Gastroesophageal sphincter (tissue), 4 donors: ENCODE results near the gene OTOF. TPM values are rescaled to one million over a fixed set of nuclear protein-coding genes. Genes with fewer than 3 reads are reported as not detected.

ENCODE experiments used
- ATAC-seq: fragments of 150-250 bp; one replicate; pipeline ENCODE4 v1.9.1; 2016; ENCODE audit warnings: mild to moderate bottlenecking, moderate library complexity
- H3K27ac ChIP-seq, 4 donors: fragments of 200-600 bp; sonication (generic) in 3 of 4; 1 replicate in 3 of 4; 2 replicates in 1 of 4; pipeline ENCODE4 v1.5.1; 2016 to 2019
- H3K27me3 ChIP-seq: fragments of 200-600 bp; sonication (generic); one replicate; pipeline ENCODE4 v1.5.1; 2019
- H3K36me3 ChIP-seq, 2 donors: fragments of 200-600 bp; sonication (generic); one replicate each; pipeline ENCODE4 v1.5.1; 2019; ENCODE audit warnings: control low read depth in 1 of 2
- H3K4me1 ChIP-seq, 3 donors: fragments of 200-600 bp; sonication (generic); 1 replicate in 2 of 3; 2 replicates in 1 of 3; pipeline ENCODE4 v1.5.1; 2016 to 2019; ENCODE audit warnings: control low read depth in 2 of 3
- H3K4me3 ChIP-seq, 2 donors: fragments of 200-600 bp; sonication (generic); one replicate each; pipeline ENCODE4 v1.5.1; 2019; ENCODE audit warnings: mild to moderate bottlenecking in 1 of 2, moderate library complexity in 1 of 2
- H3K9me3 ChIP-seq, 3 donors: fragments of 200-600 bp; sonication (generic); one replicate each; pipeline ENCODE4 v1.5.1; 2017 to 2019; ENCODE audit warnings: control low read depth in 2 of 3
- EP300 ChIP-seq: sonication (generic); formaldehyde crosslinking; IDR thresholded peaks from one replicate; pipeline ENCODE4 v1.6.1; 2017; ENCODE audit warnings: antibody characterized with exemption, mild to moderate bottlenecking
- POLR2A ChIP-seq, 2 donors: fragments of 450-650 bp; IDR thresholded peaks; one replicate each; pipeline ENCODE4 v1.6.1; 2017; ENCODE audit warnings: antibody characterized with exemption in 2 of 2, mild to moderate bottlenecking in 2 of 2, moderate library complexity in 1 of 2
- POLR2AphosphoS5 ChIP-seq: sonication (generic); formaldehyde crosslinking; IDR thresholded peaks from one replicate; pipeline ENCODE4 v1.6.1; 2017; ENCODE audit warnings: antibody characterized with exemption
- WGBS, 2 donors: methylation state at CpG; one replicate each; pipeline ENCODE4 v1.1.5; 2018; ENCODE audit warnings: low coverage in 1 of 2; 5-methylcytosine and 5-hydroxymethylcytosine counted together
- total RNA-seq, 4 donors: library from RNA; depleted of rRNA; stranded (reverse); fragments of >200 nt; gene quantifications; one replicate each; pipeline ENCODE4 v1.1.0, GENCODE V29; 2016
- TF ChIP-seq, protein P1 (sequence below), 4 experiments: fragments of 200-600 bp in 2 of 4; fragments of 450-650 bp in 2 of 4; sonication (generic) in 1 of 4; IDR thresholded peaks; one replicate each; pipeline ENCODE4 v1.5.1; 2017 to 2019; ENCODE audit warnings: antibody characterized with exemption in 4 of 4, mild to moderate bottlenecking in 2 of 4, moderate library complexity in 2 of 4

The OTOF gene
- total RNA-seq, 4 donors from 2014 or later: under 0.01 to 0.35 TPM; not detected in 2

DNA sequence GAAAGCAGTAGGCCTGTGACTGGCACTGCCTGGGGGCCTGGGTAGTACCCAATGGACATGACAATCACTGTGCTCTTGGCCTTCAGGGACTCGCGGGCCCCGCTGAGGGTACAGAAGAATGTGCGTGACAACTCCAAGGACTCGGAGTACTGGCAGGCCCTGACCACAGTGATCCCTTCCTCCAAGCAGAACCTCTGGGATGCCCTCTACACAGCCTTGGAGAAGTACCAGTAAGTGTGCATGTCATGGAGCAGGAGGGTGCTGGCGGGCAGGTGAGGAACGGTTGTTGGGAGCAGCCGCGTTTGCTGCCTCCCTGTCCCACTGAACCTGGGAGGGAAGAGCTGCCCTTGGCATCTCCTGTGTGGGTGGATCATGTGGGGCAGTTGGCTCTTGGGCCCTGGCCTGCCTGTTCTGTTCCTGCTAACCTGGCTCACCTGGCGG is 23.3 kb downstream of the OTOF start:
- Histone ChIP-seq H3K9me3 (no peaks in the 10 kb centered on the region), H3K4me3 (no peak overlapping the region), H3K27ac (no peak overlapping the region), H3K27me3 (no peaks in the 10 kb centered on the region), H3K36me3 (no peaks in the 10 kb centered on the region), H3K4me1 (no peaks in the 10 kb centered on the region)
- no peak for ATAC-seq
- TF ChIP-seq EP300 (no peak), POLR2A (IDR thresholded peaks at IDR 0.05) (no peak), POLR2AphosphoS5 (no peak)
- TF ChIP-seq, protein P1, sequence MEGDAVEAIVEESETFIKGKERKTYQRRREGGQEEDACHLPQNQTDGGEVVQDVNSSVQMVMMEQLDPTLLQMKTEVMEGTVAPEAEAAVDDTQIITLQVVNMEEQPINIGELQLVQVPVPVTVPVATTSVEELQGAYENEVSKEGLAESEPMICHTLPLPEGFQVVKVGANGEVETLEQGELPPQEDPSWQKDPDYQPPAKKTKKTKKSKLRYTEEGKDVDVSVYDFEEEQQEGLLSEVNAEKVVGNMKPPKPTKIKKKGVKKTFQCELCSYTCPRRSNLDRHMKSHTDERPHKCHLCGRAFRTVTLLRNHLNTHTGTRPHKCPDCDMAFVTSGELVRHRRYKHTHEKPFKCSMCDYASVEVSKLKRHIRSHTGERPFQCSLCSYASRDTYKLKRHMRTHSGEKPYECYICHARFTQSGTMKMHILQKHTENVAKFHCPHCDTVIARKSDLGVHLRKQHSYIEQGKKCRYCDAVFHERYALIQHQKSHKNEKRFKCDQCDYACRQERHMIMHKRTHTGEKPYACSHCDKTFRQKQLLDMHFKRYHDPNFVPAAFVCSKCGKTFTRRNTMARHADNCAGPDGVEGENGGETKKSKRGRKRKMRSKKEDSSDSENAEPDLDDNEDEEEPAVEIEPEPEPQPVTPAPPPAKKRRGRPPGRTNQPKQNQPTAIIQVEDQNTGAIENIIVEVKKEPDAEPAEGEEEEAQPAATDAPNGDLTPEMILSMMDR (IDR thresholded peaks at IDR 0.05): no peak
- WGBS, 2 donors: 91% methylated on average over 7 of the region's 10 CpGs; no CpG with 5 or more reads in 1 of the 2 donors

DNA sequence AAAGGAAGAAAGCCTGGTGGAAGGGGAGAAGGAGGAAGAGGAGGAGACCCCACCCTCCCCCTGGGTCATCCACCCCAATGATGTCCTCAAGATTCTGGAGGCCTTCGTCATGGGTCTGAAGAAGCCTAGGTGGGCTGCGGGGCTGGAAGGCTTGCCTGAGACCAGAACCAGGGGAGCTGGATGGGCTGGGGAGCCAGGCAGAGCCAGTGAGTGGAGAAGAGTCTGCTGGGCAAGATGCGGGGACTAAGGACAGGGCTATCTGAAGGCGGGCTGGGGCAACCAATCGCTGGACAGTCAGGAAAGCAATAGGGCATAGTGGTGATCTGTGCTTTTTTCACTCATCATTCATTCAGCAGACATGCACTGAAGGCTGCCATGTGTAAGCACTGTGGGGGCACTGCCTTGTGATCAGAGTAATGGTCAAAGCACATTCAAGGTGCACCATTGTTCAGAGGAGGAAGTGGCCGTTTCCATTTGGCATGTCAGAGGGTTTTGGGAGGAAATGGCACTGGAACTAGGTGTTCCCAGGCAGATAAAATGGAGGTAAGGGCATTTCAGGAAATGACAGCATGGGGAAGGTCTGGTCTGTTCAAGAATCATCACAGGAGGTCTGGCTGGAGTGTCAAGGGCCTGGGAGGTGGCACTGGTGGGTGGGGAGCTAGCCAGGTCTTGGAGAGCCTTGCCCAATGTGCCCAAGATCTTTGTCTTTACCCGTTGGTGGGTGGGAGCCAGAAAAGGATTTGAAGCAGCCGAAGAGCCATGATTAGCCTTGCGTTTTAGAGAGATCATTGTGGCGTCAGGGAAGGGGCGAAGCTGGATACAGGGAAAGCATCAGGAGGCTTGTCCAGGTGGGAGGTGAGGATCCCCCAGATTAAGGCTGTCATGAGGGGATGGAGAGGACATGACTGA is 24.2 kb downstream of the OTOF start:
- Histone ChIP-seq H3K4me3 (no peak overlapping the region), H3K27ac (no peak overlapping the region), H3K27me3 (no peaks in the 10 kb centered on the region), H3K9me3 (no peaks in the 10 kb centered on the region), H3K36me3 (no peaks in the 10 kb centered on the region), H3K4me1 (no peaks in the 10 kb centered on the region)
- ATAC-seq: peak; percentile 13
- TF ChIP-seq POLR2A (IDR thresholded peaks at IDR 0.05) (no peak), EP300 (no peak), POLR2AphosphoS5 (no peak)
- TF ChIP-seq, protein P1 (IDR thresholded peaks at IDR 0.05): no peak
- WGBS, 2 donors: 51 to 75% methylated on average over 2 to 7 of the region's 11 CpGs

DNA sequence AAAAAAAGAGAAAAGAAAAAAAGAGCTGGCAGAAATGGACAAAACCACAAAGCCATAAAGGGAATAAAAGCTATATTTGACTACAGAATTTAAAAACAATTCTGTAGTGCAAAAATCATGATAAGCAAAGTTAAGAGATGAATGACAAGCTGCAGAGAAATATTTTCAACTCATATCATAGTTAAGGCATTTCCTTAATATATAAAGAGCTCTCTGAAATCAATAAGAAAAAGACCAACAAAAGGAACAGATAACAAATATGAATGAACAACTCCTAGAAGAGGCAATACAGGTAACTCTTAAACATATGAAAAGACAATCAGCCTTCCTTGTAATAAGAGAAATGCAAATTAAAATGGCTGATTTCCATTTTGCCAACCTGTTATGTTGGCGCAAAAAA is 26.2 kb downstream of the OTOF start:
- 94 to 100% methylated on average over 1 of the region's 1 CpG for WGBS, 2 donors
- Histone ChIP-seq H3K4me3 (no peak overlapping the region), H3K4me1 (no peaks in the 10 kb centered on the region), H3K27me3 (no peaks in the 10 kb centered on the region), H3K9me3 (no peaks in the 10 kb centered on the region), H3K36me3 (no peaks in the 10 kb centered on the region), H3K27ac (no peak overlapping the region)
- no peak for TF ChIP-seq EP300
- TF ChIP-seq, protein P1 (IDR thresholded peaks at IDR 0.05): no peak
- no peak for TF ChIP-seq POLR2A (IDR thresholded peaks at IDR 0.05)
- no peak for TF ChIP-seq POLR2AphosphoS5
- no peak for ATAC-seq

DNA sequence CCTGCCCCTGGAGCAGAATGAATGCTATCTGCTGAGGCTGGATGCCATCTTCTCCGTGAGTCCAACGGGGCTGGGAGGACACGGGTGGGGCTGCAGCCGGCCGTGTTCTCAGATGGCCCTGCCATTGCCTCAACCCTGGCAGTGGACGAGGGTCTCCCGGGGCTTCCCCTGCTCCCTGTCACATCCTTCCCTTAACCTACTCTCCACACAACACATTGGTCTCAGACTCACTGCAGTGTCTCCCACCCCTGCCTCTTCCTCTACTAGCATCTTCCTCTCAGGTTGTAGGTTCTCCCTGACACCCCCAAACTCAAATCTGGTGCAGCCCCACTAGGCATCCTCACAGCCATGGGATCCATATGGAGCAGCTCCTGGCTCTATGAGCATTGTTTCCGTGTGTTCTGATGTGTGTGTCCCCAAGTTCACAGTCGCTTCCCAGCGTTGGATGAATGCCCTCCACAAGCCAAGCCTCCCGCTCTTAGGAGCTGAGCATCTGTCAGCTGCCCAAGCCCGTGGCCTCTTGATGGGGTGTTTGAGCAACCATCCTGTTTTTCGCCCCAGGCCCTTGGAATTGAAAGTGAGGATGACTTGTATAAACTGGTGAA is 27.8 kb downstream of the OTOF start:
- Histone ChIP-seq H3K27ac (no peak overlapping the region), H3K4me3 (no peak overlapping the region), H3K4me1 (no peaks in the 10 kb centered on the region), H3K9me3 (no peaks in the 10 kb centered on the region), H3K27me3 (no peaks in the 10 kb centered on the region), H3K36me3 (no peaks in the 10 kb centered on the region)
- WGBS, 2 donors: 90% methylated on average over 10 of the region's 13 CpGs; no CpG with 5 or more reads in 1 of the 2 donors
- no peak for ATAC-seq
- TF ChIP-seq, protein P1 (IDR thresholded peaks at IDR 0.05): no peak
- TF ChIP-seq EP300 (no peak), POLR2AphosphoS5 (no peak), POLR2A (IDR thresholded peaks at IDR 0.05) (no peak)
